Measurements from ENCODE around the gene CEP57L1. TPM values are rescaled to one million over a fixed set of nuclear protein-coding genes. Genes with fewer than 3 reads are reported as not detected.

Gene CEP57L1
- total RNA-seq, 2 donors from 2014 or later, result 10.2 to 13.1 TPM

- no peak for DNase-seq
- TF ChIP-seq, protein P1, sequence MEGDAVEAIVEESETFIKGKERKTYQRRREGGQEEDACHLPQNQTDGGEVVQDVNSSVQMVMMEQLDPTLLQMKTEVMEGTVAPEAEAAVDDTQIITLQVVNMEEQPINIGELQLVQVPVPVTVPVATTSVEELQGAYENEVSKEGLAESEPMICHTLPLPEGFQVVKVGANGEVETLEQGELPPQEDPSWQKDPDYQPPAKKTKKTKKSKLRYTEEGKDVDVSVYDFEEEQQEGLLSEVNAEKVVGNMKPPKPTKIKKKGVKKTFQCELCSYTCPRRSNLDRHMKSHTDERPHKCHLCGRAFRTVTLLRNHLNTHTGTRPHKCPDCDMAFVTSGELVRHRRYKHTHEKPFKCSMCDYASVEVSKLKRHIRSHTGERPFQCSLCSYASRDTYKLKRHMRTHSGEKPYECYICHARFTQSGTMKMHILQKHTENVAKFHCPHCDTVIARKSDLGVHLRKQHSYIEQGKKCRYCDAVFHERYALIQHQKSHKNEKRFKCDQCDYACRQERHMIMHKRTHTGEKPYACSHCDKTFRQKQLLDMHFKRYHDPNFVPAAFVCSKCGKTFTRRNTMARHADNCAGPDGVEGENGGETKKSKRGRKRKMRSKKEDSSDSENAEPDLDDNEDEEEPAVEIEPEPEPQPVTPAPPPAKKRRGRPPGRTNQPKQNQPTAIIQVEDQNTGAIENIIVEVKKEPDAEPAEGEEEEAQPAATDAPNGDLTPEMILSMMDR (IDR thresholded peaks at IDR 0.05), result no peak
- Histone ChIP-seq H3K4me1 (no peaks in the 10 kb centered on the region), H3K9me3 (no peaks in the 10 kb centered on the region), H3K9ac (ENCODE audit: low read depth in 2 of 2, low read length in 2 of 2) (no peak overlapping the region), H3K27ac (no peak overlapping the region), H3K4me3 (no peak overlapping the region), H3K36me3 (no peaks in the 10 kb centered on the region), H3K27me3 (no peaks in the 10 kb centered on the region)
- intact Hi-C loops (cut with DNase I), result no loop called here
These were observed 75.0 kb downstream of the CEP57L1 start for GRCh38 chr6:109170333-109170732.

GRCh38 chr6:109172101-109172746, 76.9 kb downstream of the CEP57L1 start:
- Histone ChIP-seq H3K27me3 (no peaks in the 10 kb centered on the region), H3K9ac (ENCODE audit: low read depth in 2 of 2, low read length in 2 of 2) (no peak overlapping the region), H3K27ac (no peak overlapping the region), H3K9me3 (no peaks in the 10 kb centered on the region), H3K4me1 (no peaks in the 10 kb centered on the region), H3K36me3 (no peaks in the 10 kb centered on the region), H3K4me3 (no peak overlapping the region)
- TF ChIP-seq, protein P1 (IDR thresholded peaks at IDR 0.05), result no peak
- intact Hi-C loops (cut with DNase I), result no loop called here
- no peak for DNase-seq

GRCh38 chr6:109174916-109175315, 79.6 kb downstream of the CEP57L1 start:
- Histone ChIP-seq H3K4me3 (no peak overlapping the region), H3K27ac (no peak overlapping the region), H3K4me1 (no peaks in the 10 kb centered on the region), H3K36me3 (no peaks in the 10 kb centered on the region), H3K9me3 (no peaks in the 10 kb centered on the region), H3K27me3 (no peaks in the 10 kb centered on the region), H3K9ac (ENCODE audit: low read depth in 2 of 2, low read length in 2 of 2) (no peak overlapping the region)
- intact Hi-C loops (cut with DNase I), result no loop called here
- TF ChIP-seq, protein P1 (IDR thresholded peaks at IDR 0.05), result no peak
- DNase-seq, result no peak

DNA sequence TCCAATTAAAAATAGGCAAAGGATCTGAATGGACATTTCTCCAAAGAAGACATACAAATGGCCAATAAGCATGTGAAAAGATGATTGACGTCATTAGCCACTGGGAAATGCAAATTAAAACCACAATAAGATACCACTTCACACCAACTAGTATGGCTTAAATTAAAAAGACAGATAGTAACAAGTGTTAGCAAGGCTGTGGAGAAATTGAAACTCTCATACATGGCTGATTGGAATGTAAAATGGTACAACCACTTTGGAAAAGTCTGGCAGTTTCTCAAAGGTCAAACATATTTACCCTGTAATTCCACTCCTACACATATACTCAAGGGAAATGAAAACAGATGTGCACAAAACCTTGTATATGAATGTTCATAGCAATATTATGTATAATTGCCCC, 83.6 kb downstream of the CEP57L1 start:
- TF ChIP-seq, protein P1 (IDR thresholded peaks at IDR 0.05), result no peak
- no peaks in the 10 kb centered on the region for H3K36me3 ChIP-seq
- no peak for DNase-seq
- intact Hi-C loops (cut with DNase I), result no loop called here
- H3K9ac ChIP-seq (ENCODE audit: low read depth in 2 of 2, low read length in 2 of 2), result no peak overlapping the region
- H3K27me3 ChIP-seq, result no peaks in the 10 kb centered on the region
- no peaks in the 10 kb centered on the region for H3K4me1 ChIP-seq
- H3K4me3 ChIP-seq, result no peak overlapping the region
- H3K27ac ChIP-seq, result no peak overlapping the region
- no peaks in the 10 kb centered on the region for H3K9me3 ChIP-seq

GRCh38 chr6:109179507-109179906, 84.2 kb downstream of the CEP57L1 start:
- TF ChIP-seq, protein P1 (IDR thresholded peaks at IDR 0.05), result no peak
- H3K9ac ChIP-seq (ENCODE audit: low read depth in 2 of 2, low read length in 2 of 2), result no peak overlapping the region
- intact Hi-C loops (cut with DNase I), result no loop called here
- no peaks in the 10 kb centered on the region for H3K4me1 ChIP-seq
- no peaks in the 10 kb centered on the region for H3K27me3 ChIP-seq
- DNase-seq, result no peak
- no peaks in the 10 kb centered on the region for H3K9me3 ChIP-seq
- H3K27ac ChIP-seq, result no peak overlapping the region
- H3K36me3 ChIP-seq, result no peaks in the 10 kb centered on the region
- H3K4me3 ChIP-seq, result no peak overlapping the region

Data from colonic mucosa (tissue), 4 donors.